Tibial artery (tissue), 4 donors: ENCODE measurements around the gene UTS2.

Experiments used
- DNase-seq, 2 donors: peaks; one replicate each; pipeline ENCODE4 v3.0.0-alpha.2; 2019
- H3K27ac ChIP-seq, 2 donors: fragments of 200-600 bp; sonication (generic) in 1 of 2; 1 replicate in 1 of 2; 2 replicates in 1 of 2; pipeline ENCODE4 v1.5.1; 2018 to 2019; ENCODE audit warnings: mild to moderate bottlenecking in 1 of 2
- H3K27me3 ChIP-seq, 2 donors: fragments of 200-600 bp; sonication (generic) in 1 of 2; one replicate each; pipeline versions ENCODE4 v1.5.1 to v1.6.0; 2016 to 2019
- H3K36me3 ChIP-seq, 3 donors: fragments of 200-600 bp; sonication (generic) in 2 of 3; one replicate each; pipeline ENCODE4 v1.5.1; 2016 to 2019; ENCODE audit warnings: mild to moderate bottlenecking in 2 of 3
- H3K4me1 ChIP-seq, 4 donors: fragments of 200-600 bp; sonication (generic) in 2 of 4; 1 replicate in 3 of 4; 2 replicates in 1 of 4; pipeline ENCODE4 v1.5.1; 2016 to 2019
- H3K4me3 ChIP-seq, 2 donors: fragments of 200-600 bp; sonication (generic) in 1 of 2; 1 replicate in 1 of 2; 2 replicates in 1 of 2; pipeline ENCODE4 v1.5.1; 2018 to 2019; ENCODE audit warnings: mild to moderate bottlenecking in 2 of 2
- H3K9me3 ChIP-seq, 3 donors: fragments of 200-600 bp; sonication (generic) in 1 of 3; one replicate each; pipeline ENCODE4 v1.5.1; 2016 to 2019
- intact Hi-C: fragments of 100-400 bp; cut with DNase I; formaldehyde crosslinking; loops from one replicate; pipeline ENCODE4 v1.15.0; 2023; ENCODE audit warnings: low total_unique reads
- TF ChIP-seq, protein P1 (sequence below), 2 experiments: fragments of 200-600 bp in 1 of 2; fragments of 450-650 bp in 1 of 2; IDR thresholded peaks; one replicate each; pipeline ENCODE4 v1.5.1; 2017 to 2019; ENCODE audit warnings: antibody characterized with exemption in 2 of 2, mild to moderate bottlenecking in 1 of 2, moderate library complexity in 1 of 2

Gene UTS2

DNA sequence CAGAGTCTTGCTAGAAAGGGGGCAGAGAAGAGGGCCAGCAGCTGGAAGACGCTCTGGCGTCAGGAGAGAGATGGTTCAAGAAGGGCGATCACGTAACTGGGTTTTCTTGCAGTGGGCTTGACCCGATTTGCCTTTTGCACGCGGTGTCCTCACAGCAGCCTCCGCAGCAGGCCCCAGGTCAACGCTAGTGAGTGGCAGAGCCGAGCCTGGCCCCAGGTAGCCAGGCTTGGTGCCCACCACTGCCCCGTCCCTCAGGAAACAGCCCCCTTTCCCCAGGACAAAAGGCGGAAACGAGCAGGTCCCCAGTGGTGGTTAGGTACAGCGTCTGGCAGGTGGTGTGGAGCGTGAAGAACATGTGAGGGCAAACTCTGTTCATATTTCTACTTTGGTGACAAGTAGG is 8.6 kb upstream of the UTS2 start:
- Histone ChIP-seq H3K4me3 (no peak overlapping the region), H3K4me1 (no peaks in the 10 kb centered on the region), H3K27ac (no peak overlapping the region), H3K36me3 (no peaks in the 10 kb centered on the region), H3K27me3 (peaks cover 0 to 5% of the 10 kb centered on the region in 2 donors), H3K9me3 (no peaks in the 10 kb centered on the region)
- intact Hi-C loops = no loop called here
- TF ChIP-seq, protein P1, sequence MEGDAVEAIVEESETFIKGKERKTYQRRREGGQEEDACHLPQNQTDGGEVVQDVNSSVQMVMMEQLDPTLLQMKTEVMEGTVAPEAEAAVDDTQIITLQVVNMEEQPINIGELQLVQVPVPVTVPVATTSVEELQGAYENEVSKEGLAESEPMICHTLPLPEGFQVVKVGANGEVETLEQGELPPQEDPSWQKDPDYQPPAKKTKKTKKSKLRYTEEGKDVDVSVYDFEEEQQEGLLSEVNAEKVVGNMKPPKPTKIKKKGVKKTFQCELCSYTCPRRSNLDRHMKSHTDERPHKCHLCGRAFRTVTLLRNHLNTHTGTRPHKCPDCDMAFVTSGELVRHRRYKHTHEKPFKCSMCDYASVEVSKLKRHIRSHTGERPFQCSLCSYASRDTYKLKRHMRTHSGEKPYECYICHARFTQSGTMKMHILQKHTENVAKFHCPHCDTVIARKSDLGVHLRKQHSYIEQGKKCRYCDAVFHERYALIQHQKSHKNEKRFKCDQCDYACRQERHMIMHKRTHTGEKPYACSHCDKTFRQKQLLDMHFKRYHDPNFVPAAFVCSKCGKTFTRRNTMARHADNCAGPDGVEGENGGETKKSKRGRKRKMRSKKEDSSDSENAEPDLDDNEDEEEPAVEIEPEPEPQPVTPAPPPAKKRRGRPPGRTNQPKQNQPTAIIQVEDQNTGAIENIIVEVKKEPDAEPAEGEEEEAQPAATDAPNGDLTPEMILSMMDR (IDR thresholded peaks at IDR 0.05) = no peak
- DNase-seq = no peak

DNA sequence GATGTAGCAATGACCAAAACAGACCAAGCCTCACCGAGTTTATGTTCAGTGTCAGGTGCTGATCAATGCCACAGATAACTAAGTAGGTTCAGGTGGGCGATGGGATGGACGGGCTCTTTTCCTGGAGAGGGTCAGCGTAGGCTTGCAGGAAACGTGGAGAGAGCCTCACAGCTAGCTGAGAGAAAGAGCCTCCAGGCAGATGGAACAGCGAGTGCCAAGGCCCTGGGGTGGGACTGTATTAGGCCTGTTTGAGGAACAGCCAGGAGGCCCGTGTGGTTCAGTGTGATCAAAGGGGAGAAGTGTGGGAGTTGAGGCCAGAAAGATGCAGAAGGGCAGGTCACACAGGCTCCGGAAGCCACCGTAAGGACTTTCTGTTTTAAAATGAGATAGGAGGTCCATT is 7.3 kb upstream of the UTS2 start:
- H3K27ac ChIP-seq = no peak overlapping the region
- DNase-seq = no peak
- TF ChIP-seq, protein P1 (IDR thresholded peaks at IDR 0.05) = no peak
- H3K4me1 ChIP-seq = no peaks in the 10 kb centered on the region
- no peaks in the 10 kb centered on the region for H3K9me3 ChIP-seq
- no peak overlapping the region for H3K4me3 ChIP-seq
- no peaks in the 10 kb centered on the region for H3K36me3 ChIP-seq
- peaks cover 0 to 2% of the 10 kb centered on the region in 2 donors for H3K27me3 ChIP-seq
- intact Hi-C loops = no loop called here

DNA sequence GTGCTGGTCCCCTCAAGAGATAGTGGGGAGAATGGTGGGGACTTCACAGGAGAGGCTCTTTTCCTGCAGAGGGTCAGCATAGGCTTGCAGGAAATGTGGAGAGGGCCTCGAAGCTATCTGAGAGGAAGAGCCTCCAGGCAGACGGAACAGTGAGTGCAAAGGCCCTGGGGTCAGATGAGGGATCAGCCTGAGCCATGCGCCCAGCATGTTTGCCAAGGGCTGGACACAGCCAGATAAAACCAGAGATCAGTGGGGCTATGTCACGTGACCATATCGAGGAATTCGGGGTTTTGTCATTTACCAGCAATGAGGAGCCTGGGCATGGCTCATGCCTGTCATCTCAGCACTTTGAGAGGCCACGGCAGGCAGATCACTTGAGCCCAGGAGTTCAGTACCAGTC is 6.5 kb upstream of the UTS2 start:
- H3K4me3 ChIP-seq = no peak overlapping the region
- no peaks in the 10 kb centered on the region for H3K9me3 ChIP-seq
- H3K36me3 ChIP-seq = no peaks in the 10 kb centered on the region
- peaks cover 0 to 2% of the 10 kb centered on the region in 2 donors for H3K27me3 ChIP-seq
- intact Hi-C loops = no loop called here
- H3K4me1 ChIP-seq = no peaks in the 10 kb centered on the region
- H3K27ac ChIP-seq = no peak overlapping the region
- no peak for DNase-seq
- TF ChIP-seq, protein P1 (IDR thresholded peaks at IDR 0.05) = no peak

DNA sequence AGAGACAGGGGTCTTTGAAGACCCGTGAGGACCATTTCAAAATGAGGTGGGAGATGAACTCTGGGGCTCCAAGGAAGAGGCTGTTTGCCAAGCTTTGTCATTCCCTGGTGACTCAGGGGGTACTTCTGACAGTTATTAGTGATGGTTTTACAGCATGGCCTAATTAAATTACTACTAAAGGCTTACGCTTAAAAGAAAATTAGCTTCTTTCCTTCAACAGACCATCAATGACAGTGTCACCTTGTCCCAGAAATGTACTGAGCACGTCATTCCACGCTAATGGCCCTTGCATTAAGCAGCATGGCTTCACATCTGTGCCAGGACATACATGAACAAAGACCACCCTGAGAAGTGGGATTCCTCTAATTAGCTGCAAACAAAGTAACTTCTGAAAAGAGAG is 5.1 kb upstream of the UTS2 start:
- H3K27ac ChIP-seq = no peak overlapping the region
- no peaks in the 10 kb centered on the region for H3K36me3 ChIP-seq
- DNase-seq = no peak
- H3K4me1 ChIP-seq = no peaks in the 10 kb centered on the region
- H3K4me3 ChIP-seq = no peak overlapping the region
- TF ChIP-seq, protein P1 (IDR thresholded peaks at IDR 0.05) = no peak
- intact Hi-C loops = no loop called here
- H3K27me3 ChIP-seq = peaks cover 0 to 2% of the 10 kb centered on the region in 2 donors
- H3K9me3 ChIP-seq = no peaks in the 10 kb centered on the region

DNA sequence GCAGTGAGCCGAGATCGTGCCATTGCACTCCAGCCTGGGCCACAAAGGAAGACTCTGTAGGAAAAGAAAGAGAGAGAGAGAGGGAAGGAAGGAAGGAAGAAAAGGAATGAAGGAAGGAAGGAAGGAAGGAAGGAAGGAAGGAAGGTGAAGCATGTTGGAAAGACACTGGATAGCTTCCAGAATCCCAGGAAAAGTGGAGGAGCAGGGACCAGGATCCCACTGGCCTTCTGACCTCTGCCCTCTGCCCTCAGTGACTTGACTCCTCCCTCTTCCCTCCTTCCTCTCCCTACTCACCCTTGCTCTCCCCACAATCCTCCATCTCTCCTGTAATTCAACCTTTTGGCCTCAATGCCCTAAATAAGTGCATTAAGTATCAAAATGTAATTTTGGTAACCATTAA is 4.1 kb upstream of the UTS2 start:
- Histone ChIP-seq H3K4me1 (no peaks in the 10 kb centered on the region), H3K36me3 (no peaks in the 10 kb centered on the region), H3K9me3 (no peaks in the 10 kb centered on the region), H3K4me3 (no peak overlapping the region), H3K27ac (no peak overlapping the region), H3K27me3 (peaks cover 0 to 2% of the 10 kb centered on the region in 2 donors)
- TF ChIP-seq, protein P1 (IDR thresholded peaks at IDR 0.05) = no peak
- DNase-seq = no peak
- intact Hi-C loops = no loop called here

DNA sequence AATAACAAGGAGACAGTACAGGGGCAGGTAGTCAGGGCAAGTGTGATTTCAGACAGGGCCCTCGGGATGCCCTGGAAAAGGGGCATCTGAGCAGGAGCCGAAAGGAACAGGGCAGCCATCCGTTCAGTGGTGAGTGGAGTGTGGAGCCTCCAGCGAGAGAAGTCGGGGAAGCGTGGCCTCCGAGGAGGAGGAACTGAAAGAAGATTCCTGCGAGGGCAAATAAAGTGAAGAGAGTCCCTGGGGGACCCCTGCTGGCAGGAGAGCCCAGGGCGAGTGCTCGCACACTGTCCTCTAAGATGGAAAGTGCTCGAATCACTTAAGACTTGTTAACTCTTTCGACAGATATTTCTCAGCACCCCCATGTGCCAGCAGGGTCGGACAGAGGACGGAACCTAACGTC is 3.5 kb upstream of the UTS2 start:
- Histone ChIP-seq H3K27ac (no peak overlapping the region), H3K4me1 (no peaks in the 10 kb centered on the region), H3K36me3 (no peaks in the 10 kb centered on the region), H3K9me3 (no peaks in the 10 kb centered on the region), H3K4me3 (no peak overlapping the region), H3K27me3 (peaks cover 0 to 2% of the 10 kb centered on the region in 2 donors)
- TF ChIP-seq, protein P1 (IDR thresholded peaks at IDR 0.05) = no peak
- no peak for DNase-seq
- intact Hi-C loops = no loop called here
